B cell (primary cell): ENCODE results near the gene HTR4.

ENCODE experiments used
- EZH2 ChIP-seq: IDR thresholded peaks from 2 replicates; pipeline ENCODE4 v1.6.1; 2012; ENCODE audit warnings: borderline replicate concordance, low read depth, mild to moderate bottlenecking, moderate library complexity, low read length; ENCODE audit not compliant: insufficient read depth, poor library complexity, severe bottlenecking
- TF ChIP-seq, protein P1 (sequence below): fragments of 200-600 bp; IDR thresholded peaks from one replicate; pipeline ENCODE4 v1.8.0; 2022; ENCODE audit warnings: antibody characterized with exemption, mild to moderate bottlenecking

DNA sequence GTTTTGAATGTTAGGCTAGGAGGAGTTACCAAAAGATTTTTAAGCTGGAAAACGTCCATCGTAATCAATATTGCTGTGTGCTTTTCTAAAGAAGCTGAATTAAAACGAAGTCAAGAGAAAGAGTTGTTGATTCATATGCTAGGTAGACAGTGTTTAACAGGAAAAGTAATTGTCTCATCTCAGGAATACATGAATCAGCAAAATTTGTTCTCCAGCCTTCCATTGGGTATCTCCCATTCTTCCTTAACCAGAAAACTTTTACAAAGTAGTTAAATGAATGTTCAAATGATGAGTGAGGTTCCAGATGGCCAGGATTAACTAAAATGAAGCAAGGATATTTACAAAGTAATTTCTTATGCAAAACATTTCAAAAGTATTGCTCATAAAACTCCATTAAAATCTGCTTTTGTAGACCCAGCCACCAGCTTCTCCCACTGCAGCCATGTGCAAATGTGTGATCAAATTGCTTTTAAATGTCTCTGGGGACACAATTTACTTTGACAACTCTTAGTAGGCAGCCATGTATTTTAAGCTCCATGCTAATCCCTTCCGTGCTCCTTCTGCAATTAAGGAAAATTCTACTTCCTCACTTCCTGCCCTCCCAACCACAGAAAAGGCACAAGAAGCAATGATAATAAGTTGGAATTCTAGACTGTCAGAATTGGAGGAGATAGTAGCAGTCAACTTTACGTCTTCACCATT is 121.2 kb downstream of the HTR4 start:
- TF ChIP-seq, protein P1, sequence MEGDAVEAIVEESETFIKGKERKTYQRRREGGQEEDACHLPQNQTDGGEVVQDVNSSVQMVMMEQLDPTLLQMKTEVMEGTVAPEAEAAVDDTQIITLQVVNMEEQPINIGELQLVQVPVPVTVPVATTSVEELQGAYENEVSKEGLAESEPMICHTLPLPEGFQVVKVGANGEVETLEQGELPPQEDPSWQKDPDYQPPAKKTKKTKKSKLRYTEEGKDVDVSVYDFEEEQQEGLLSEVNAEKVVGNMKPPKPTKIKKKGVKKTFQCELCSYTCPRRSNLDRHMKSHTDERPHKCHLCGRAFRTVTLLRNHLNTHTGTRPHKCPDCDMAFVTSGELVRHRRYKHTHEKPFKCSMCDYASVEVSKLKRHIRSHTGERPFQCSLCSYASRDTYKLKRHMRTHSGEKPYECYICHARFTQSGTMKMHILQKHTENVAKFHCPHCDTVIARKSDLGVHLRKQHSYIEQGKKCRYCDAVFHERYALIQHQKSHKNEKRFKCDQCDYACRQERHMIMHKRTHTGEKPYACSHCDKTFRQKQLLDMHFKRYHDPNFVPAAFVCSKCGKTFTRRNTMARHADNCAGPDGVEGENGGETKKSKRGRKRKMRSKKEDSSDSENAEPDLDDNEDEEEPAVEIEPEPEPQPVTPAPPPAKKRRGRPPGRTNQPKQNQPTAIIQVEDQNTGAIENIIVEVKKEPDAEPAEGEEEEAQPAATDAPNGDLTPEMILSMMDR: no peak
- no peak for TF ChIP-seq EZH2
